ENCODE measurements around the gene MTRF1L.
"Not testable (repeated sequence)": the region's sequence is repeated elsewhere in the genome, so short reads cannot be mapped to it uniquely, and the experiment has no call there.

The MTRF1L gene

DNA sequence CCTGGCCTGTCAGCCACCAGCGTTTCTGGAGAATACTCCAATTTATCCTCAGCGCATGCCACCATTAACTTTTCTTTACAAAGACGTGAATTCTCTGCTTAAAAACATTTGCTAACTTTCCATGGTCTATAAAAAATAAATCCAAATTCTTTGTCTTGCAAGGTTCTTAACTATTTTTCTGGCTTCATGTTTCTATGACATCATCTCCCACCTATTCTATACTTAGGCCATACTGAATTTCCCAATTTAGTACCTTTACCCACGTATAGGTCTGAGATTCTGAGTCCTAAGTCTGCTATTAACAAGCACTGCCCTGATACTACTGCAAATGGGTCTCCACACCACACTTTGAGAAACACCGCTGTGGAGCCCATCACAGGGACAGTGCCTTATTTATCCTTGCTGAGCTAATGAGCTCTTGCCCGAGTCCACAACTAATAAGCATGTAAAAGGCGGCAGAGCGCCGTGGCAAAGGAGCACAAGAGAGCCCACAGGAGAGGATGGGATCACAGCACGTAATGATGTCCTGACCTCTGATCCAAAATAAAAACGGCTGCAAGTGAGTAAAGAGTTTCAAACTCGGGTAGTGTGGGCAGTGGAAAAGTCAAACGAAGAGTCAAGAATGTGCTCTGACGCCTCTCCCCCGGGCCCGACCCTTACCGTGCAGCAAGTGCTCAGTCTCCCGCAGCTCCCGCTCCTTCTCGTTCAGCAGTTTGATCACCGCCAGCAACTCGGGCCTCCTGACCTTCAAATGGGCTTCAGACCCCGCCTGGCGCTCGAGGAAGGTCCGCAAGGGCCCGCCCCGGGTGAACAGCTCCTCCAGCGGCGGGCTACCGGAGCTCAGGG lies 519 bp downstream of the MTRF1L start:
- DNase-seq = peak; percentile 18

DNA sequence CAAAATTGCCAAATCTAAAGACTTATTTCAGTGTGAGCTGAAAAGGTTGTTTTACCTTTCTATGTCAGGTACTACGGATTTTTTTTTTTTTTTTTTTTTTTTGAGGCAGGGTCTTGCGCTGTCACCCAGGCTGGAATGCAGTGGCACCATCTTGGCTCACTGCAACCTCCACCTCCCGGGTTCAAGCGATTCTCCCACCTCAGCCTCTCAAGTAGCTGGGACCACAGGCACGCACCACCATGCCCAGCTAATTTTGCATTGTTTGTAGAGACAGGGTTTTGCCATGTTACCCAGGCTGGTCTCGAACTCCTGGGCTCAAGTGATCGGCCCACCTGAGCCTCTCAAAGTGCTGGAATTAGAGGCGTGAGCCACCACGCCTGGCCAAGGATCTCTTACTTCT lies 1.7 kb downstream of the MTRF1L start:
- DNase-seq = not testable (repeated sequence)

DNA sequence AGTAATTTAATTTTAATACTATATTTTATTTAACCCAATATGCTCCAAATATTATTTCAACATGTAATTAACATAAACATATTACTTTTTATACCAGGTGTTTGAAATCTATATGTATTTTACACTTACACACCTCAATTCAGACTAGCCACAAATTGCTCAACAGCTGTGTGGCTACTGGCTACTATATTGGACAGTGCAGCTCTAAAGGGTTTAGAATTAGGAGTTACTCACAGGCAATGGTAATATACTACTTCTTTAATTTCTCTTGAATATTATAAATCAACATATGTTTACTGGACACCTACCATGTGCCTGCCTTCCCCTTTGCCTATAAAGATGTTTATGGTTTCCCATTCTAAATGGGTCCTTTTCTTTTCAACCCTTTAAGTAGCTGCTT lies 2.3 kb downstream of the MTRF1L start:
- DNase-seq = no peak

DNA sequence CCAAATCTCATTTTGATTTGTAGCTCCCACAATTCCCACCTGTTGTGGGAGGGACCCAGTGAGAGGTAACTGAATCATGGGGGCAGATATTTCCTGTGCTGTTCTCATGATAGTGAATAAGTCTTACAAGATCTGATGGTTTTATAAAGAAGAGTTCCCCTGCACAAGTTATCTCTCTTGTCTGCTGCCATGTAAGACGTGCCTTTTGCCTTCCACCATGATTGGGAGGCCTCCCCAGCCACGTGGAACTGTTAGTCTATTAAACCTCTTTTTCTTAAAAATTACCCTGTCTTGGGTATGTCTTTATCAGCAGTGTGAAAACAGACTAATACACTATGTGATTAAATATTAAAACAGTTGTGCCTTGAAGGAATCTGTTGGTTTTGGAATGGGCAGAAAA lies 3.0 kb downstream of the MTRF1L start:
- DNase-seq = not testable (repeated sequence)

DNA sequence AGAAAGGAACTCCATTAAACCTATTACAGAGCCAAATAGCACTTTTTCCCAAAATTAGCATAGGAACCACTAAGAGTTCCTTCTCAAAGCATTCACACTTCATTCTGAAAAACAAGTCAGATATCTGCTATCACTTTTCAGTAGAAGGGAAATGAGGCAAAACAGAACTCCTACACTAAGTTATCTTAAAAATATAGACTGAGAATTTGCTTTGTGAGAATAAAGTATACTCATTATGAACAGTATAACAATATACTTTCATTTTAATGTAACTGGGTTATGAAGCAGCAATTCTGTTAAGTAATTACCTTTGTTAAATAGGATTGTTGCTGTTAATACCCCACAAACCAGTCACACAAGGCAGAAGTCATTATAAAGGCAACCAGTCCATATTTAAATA lies 8.7 kb downstream of the MTRF1L start:
- DNase-seq = no peak

DNA sequence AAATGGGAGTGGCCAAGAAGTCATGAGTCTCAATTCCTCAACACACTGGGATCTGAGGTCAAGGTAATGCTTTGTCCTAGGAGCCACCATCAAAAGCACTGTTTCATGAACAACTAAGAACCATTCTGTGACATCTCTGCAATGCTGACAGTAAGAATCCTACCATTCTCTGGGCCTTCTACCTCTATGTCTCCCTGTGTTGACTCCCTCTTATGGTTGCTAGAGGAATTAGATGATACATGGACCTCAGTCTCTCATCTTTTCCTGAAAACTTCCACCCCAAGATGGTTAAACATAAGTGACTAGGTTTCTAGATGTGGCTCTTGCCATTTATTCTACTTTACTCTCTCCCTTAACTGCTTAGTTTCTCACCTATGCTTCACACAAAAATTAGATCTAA lies 9.1 kb downstream of the MTRF1L start:
- DNase-seq = no peak

DNA sequence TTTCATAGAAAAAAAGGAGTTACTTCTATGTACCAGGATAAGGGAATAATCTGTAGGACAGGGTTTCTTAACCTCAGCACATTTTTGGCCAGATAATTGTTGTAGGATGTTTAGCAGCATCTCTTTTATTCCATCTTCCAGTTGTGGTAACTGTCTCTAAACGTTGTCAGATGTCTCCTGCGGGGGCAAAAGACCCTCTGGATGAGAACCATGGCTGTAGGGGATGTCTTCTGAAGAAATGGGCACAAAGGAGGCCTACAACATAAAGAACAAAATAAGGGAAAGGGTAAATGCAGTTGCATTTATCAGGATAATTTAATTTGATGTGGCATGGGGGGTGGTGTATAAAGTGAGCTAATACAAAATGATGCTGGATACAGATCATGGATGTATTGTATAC lies 15.5 kb downstream of the MTRF1L start:
- DNase-seq = no peak

DNA sequence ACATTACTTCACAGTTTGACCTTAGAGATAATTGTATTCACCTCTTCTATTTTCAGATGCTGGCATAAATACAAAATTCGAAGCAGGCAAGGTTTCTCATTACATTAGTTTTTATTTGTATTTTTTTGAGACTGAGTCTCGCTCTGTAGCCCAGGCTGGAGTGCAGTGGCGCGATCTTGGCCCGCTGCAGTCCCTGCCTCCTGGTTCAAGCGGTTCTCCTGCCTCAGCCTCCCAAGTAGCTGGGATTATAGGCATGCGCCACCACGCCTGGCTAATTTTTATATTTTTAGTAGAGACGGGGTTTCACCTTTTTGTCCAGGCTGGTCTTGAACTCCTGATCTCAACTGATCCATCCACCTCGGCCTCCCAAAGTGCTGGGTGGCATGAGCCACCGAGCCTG lies 17.2 kb downstream of the MTRF1L start:
- not testable (repeated sequence) for DNase-seq

DNA sequence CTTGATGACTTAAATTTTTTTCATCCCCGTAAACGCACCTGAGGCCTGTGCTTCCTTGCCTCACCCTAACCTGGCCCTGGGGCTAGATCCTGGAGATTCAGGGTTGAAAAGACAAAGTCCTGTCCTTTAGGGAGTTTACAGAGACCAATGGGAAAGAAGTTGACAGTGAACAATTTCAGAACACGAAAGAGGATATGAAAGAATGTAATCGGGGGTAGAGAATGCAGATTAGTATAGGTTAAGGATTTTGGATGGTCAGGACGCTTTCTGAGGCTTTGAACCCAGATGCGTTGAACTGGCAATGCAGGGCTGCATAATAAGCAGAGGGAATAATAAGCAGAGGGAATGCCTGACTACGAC lies 18.0 kb downstream of the MTRF1L start:
- no peak for DNase-seq

DNA sequence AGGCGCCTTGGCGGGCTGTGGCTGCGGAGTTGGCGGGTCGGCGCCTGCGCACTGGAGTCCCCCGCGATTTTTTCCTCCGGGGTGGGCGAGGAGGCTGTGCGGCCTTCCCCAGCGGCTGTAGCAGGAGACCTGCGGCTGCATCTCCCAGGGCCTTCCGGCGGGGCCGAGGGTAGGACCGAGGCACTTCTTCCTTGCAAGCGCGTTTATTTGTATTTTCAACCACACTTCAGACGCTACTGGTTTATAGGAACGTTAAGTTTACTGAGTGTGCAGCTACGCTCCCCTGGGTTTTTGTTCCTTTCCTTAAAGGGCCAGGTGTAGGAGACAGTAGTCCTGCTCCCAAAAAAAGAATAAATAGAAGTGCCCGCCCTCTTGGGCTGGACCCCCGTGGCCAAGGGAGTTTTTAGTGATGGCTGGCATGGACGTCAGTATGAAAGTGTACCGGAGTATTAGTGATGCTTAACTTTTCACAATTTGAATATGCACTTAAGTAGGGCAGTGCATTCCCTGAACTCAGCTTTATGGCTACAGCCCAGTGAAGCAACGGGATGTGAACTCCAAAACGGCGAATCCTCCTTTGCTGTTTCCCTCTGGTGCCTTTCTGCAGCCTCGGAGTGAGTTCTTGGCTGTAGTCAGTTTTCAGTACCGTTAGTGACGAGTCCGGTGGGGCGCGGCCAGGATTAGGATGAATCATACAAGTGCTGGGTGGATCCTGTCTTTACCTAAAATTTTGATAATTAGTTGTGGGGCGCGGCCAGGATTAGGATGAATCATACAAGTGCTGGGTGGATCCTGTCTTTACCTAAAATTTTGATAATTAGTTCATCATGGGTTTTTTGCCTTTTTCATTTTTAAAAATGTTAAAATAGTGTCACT lies 18.6 kb downstream of the MTRF1L start:
- peak; percentile 95 for DNase-seq

DNA sequence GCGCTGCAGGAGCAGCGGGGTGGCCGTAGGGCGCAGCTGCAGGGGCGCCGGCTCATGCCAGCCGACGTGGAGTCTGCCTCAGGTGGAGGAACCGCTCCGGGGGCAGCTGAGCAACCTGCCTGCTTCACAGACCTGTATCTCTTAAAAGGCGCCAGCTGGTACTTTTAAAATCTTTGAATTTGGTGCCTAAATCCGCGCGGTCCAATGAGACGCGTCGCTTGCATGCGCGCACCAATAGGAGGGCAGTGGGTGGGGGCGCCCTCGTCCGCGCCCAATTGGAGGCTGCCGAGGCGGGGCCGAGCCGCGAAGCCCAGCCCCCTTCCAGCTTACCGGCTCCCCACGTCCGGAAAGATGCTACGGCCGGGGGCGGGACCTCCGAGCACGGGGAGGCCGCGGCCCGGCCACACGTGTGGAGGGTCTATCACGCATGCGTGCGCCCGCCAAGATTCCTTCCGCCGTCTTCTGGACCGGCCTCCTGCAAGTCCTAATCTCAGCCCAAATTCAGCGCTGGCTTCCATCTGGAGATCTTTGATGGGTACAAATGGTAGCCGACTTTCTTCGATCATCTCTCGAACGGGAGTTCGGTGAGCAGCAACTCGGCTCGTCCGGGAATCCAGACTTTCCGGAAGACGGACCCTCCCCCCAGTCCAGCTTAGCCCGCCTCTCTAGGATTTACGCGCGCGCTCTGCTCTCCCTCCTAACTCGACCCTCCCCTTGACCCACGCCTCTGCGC lies 19.4 kb downstream of the MTRF1L start, which contains the start of gene FBXO5:
FBXO5 (minus strand) TSS at position 138 of the 733 bp plus-strand sequence; CDS start at position 56, 82 bp downstream.
- DNase-seq = peak; percentile 97

DNA sequence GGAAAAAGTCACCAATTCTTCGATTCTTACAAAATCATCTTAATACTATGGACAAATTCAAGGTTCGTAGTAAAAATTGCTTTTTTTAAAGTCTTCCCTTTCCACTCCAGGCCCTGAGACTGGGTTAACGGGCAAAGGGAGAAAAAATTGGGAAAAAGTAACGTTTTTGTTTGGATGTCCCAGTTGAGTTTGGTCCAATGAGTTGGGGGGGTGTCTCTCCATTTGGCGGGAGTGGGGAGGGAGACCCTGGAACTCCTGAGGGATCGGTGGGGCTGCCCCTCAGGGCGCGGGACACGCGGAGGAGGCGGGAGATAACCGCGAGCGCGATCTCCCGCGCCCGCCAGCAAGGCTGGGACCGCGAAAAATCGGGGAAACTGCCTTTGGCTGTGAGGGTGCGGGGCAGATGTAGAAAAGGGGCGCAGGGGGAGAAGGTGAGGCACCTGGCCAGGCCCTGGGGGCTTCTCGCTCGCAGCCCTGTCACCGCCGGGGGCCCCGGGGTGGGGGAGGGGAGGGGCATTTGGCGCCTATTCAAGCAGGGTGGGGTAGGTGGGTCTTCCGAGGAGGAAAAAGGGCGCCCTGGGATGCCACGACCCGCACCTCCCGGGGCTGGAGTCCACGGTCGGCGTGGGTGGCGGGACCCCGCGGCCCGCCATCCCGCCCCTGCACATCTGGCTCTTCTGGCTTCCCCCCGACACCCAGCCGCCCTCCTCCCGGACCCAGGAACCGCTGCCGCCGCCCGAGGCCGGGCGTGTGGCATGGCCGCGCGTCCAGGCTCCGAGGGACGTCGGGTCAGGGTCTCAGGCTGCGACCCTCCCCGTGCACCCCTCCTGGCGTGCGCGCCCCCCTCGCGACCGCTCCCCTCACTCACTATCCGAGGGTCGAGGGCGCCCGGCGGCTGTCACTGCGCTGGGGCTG lies 20.3 kb downstream of the MTRF1L start:
- DNase-seq = no peak

DNA sequence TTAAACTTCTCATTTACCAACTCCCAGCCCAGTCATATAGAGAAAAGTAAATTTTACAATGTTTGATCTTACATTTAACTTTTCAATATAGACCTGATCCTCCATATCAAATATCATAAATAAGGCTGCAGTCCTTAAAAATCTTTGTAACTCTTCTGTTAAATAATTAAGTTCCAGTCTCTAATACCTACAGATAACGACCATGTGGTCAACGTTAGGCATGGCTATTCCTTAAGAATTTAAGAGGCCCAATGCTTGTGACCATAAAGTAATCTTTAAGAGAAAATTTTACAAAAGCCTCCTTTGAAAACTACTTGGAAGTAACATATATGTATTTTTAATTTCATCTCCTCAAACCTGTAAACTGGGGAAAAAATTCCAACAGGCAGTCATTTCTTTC lies 21.3 kb downstream of the MTRF1L start:
- no peak for DNase-seq

DNA sequence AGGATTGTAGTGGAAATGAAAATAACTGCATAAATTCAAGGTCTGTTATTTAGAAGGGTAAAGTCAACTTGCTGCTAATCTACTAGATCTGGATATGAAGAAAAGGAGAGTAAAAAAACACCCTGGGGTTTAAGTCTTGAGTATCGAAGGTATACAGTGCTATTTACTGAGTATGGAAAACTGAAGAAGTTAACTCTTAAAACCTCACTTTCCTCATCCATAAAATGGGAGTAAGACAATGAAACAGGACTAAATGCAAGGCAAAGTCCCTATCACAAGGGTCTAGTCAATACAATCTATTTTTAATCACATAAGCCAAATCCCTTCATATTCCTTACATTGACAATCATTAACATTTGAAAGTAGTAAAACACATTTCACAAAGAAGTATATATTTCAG lies 21.9 kb downstream of the MTRF1L start:
- DNase-seq = no peak

DNA sequence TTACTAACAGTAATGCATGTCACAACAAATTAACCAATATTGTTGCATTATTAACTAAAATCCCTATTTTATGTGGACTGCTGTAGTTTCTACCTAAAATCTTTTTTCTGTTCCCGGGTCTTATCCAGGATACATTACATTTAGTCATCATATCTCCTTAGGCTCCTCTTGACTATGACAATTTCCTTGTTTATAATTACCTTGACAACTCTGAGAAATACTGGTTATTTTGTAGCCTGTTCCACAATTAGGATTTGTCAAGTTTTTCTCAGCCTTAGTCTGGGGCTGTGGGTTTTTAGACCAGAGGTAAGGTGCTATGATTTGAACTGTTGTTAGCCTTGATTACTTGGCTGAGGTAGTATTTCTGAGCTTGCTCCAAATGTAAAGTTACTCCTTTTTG lies 23.4 kb downstream of the MTRF1L start:
- DNase-seq = no peak

DNA sequence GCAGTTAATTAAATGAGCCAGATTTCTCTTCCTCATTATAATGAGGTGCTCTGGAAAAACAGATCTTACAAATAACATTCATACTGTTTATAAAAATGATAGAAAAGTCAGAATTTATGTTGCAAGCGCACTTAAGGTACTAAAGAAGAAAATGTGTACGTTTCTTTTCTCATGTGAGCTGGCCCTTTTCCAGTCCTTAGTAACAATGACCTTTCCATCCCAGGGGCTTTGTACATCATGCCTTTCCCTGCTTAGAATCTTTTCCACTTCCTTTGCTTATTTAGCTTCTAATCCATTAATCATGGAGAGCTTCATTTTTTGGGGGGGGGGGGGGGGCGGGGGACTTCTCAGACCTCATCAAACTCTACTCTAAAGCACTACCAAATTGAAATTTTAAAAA lies 24.5 kb downstream of the MTRF1L start:
- DNase-seq = no peak

DNA sequence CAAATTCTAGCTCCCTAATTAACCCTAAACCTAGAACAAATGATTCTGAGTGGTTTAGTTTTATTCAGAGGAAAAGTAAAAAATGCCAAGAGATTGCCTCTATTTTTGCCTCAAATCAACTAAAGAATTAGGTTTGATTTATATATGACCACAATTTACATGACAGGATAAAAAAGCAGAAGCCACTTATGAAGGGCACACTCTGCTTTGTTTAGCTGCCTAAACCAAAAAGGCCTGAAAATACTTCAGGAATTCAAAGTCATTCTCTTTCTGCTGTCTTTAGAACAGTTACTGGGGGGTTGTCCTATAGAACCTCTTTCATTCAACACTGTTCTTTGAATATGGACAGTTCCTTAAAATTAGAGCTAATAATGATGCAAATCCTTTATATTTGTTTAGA lies 25.0 kb downstream of the MTRF1L start:
- no peak for DNase-seq

DNA sequence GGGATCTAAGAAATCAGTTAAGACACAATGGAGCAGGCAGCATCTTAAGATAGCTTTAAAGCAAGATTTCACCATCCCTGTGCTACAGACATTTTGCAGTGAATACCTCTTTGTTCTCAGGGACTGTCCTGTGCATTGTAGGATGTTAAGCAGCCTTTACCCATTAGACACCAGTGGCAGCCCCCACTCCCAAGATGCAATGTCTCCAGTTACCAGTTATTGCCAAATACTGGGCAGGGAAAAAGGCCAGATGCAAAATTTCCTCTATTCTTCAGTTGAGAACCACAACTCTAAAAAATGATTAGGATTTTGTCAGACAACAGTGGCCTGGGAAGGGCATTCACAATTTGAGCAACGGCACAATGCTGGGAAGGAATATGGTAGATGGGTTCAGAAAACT lies 25.8 kb downstream of the MTRF1L start:
- DNase-seq = no peak

DNA sequence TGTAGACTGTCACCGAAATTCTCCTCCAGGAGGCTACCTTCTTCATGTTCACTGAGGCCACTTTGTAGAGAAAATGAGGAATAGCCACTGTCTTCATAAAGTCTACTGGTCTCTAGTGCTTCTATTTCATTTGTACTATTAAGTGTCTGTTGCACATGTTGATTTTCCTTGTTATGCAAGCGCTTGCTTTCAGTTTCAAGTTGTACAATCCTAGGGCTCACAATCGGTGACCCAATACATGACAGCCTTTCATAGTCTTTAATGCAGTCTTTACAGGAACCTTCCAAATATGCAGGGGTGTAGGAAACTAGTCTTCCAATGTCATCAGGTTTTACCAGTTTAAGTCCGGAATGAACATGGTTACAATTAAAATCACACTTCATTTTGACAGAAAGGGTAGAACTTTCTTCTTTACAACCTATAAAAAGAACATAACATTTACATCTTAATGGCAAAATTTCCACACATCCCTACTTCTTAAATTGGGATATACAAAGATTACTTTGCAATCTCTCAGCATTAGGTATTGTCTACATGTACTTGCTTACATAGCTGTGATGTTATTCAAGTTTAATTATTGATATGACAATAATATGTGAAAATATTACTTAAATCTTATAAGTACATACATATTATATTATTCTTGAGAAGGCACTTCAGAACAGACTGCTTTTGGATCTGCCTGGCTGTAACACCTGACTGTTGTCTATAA lies 27.1 kb downstream of the MTRF1L start:
- DNase-seq = no peak

DNA sequence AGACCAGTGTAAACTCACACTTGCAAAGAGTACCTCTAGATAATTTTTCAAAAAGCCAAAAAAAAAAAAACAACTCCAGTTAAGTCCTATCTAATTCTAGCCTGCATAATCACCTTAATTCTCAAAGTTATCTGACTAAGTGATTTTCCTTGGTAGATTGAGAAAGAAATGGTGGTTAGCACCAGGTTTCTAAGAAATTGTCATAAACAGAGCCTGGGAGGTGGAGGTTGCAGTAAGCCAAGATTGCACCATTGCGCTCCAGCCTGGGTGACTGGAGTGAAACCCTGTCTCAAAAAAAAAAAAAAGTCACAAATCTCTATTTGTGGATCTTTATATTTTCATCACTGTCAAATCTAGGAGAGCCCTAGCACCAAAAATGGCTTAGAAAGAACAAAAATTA lies 28.6 kb downstream of the MTRF1L start:
- DNase-seq = no peak

DNA sequence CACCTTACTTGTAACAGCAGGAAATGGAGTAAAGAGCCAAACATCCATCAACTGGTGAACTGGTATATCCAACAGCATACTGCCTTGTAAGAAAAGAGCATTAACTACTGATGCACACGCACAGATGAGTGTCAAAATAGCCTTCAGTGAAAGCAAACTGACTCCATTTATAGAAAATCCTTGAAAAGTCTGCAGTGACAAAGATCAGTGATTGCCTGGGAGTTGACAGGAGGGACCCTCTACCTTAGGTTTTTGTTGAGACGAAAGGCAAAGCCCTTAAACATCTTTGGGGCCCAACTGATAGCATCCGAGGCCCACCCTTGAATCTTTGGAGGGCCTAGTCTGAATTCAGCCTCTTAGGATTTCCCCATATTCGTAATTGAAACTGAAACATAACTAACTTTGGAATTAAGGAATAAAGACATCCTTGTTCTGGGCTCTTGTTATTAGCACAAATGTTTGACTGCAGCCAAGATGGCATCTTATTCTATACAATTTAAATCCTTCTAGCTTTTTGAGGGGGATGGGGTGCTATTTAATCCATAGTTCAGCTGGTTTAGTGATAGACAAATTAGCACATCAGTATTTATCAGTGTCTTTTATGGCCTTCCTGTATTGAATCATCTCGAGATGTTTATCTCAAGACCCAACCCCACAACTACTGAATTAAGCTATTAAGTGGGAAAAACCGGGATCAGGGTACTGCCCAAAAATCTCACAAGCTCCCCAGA lies 32.7 kb downstream of the MTRF1L start:
- no peak for DNase-seq
